Natural killer cell (primary cell): ENCODE measurements around the gene ADCK1. TPM values are rescaled to one million over a fixed set of nuclear protein-coding genes. Genes with fewer than 3 reads are reported as not detected.

Experiments
- ATAC-seq, 3 donors: fragments of 150-1000 bp in 2 of 3; fragments of 200-7000 bp in 1 of 3; cut with Tn5 transposase; 1 replicate in 1 of 3; 2 replicates in 2 of 3; pipeline ENCODE4 v1.10.0; 2021; ENCODE audit warnings: mild to moderate bottlenecking in 2 of 3, moderate library complexity in 2 of 3
- DNase-seq, 2 donors: peaks; one replicate each; pipeline versions ENCODE4 v3.0.0 to v3.0.0-alpha.2; 2013 to 2021; ENCODE audit warnings: mixed read lengths in 1 of 2
- H3K27ac ChIP-seq: one replicate; pipeline ENCODE4 v1.5.1; 2013; ENCODE audit warnings: mild to moderate bottlenecking, low read length
- H3K27me3 ChIP-seq: one replicate; pipeline ENCODE4 v1.6.1; 2013; ENCODE audit warnings: low read length; ENCODE audit not compliant: control insufficient read depth, insufficient read depth
- H3K36me3 ChIP-seq: one replicate; pipeline ENCODE4 v1.6.1; 2013; ENCODE audit warnings: low read length; ENCODE audit not compliant: control insufficient read depth, insufficient read depth
- H3K4me1 ChIP-seq: one replicate; pipeline ENCODE4 v1.6.1; 2013; ENCODE audit warnings: low read length; ENCODE audit not compliant: control insufficient read depth, insufficient read depth
- H3K4me3 ChIP-seq: one replicate; pipeline ENCODE4 v1.5.1; 2013; ENCODE audit warnings: low read length
- H3K9me3 ChIP-seq: one replicate; pipeline ENCODE4 v1.6.1; 2013; ENCODE audit warnings: low read length; ENCODE audit not compliant: control insufficient read depth, insufficient read depth
- H3K27ac Mint-ChIP-seq, 2 donors: one replicate each; pipeline ENCODE4 v1.8.0; 2022; ENCODE audit warnings: mild to moderate bottlenecking in 2 of 2, mixed read lengths in 2 of 2, moderate library complexity in 1 of 2
- H3K27me3 Mint-ChIP-seq, 2 donors: one replicate each; pipeline ENCODE4 v1.8.0; 2022; ENCODE audit warnings: low read depth in 2 of 2, mixed read lengths in 2 of 2
- H3K36me3 Mint-ChIP-seq: one replicate; pipeline ENCODE4 v1.8.0; 2022; ENCODE audit warnings: mixed read lengths
- H3K4me1 Mint-ChIP-seq, 2 donors: one replicate each; pipeline ENCODE4 v1.8.0; 2022; ENCODE audit warnings: mixed read lengths in 2 of 2
- H3K4me3 Mint-ChIP-seq: one replicate; pipeline ENCODE4 v1.8.0; 2022; ENCODE audit warnings: mild to moderate bottlenecking, moderate library complexity, mixed read lengths
- H3K9me3 Mint-ChIP-seq, 2 donors: one replicate each; pipeline ENCODE4 v1.8.0; 2022; ENCODE audit warnings: mixed read lengths in 2 of 2
- CTCF ChIP-seq: fragments of 200-600 bp; IDR thresholded peaks from one replicate; pipeline ENCODE4 v1.8.0; 2022; ENCODE audit warnings: antibody characterized with exemption
- WGBS: methylation state at CpG from one replicate; pipeline ENCODE4 v1.1.7; 2013; ENCODE audit warnings: missing lambda C conversion rate; ENCODE audit not compliant: insufficient coverage; 5-methylcytosine and 5-hydroxymethylcytosine counted together
- intact Hi-C: fragments of 100-400 bp; cut with micrococcal nuclease; formaldehyde crosslinking; loops from one replicate; pipeline ENCODE4 v1.14.2; 2022
- total RNA-seq, 4 donors: library from RNA; stranded (reverse); fragments of 120-200 nt in 1 of 4; gene quantifications; one replicate each; pipeline versions ENCODE4 v1.2.3 to v1.2.4, GENCODE V29; 2013 to 2022

Gene ADCK1
- total RNA-seq, 3 donors from 2014 or later (not counting 1 experiment from before 2014, with no cell fraction given) = 8.0 to 9.2 (median 8.5) TPM

- Mint-ChIP-seq H3K27me3 (no peaks in the 10 kb centered on the region), H3K9me3 (no peaks in the 10 kb centered on the region), H3K27ac (no peak overlapping the region), H3K4me1 (peaks cover under 1 to 2% of the 10 kb centered on the region in 2 donors), H3K4me3 (no peak overlapping the region), H3K36me3 (no peaks in the 10 kb centered on the region)
- H3K36me3 ChIP-seq = no peaks in the 10 kb centered on the region
- ATAC-seq (no peak), DNase-seq (no peak)
- H3K4me1 ChIP-seq = no peaks in the 10 kb centered on the region
- 80% methylated on average over 11 of the region's 11 CpGs for WGBS
- no peak overlapping the region for H3K4me3 ChIP-seq
- no peak for TF ChIP-seq CTCF
- no peaks in the 10 kb centered on the region for H3K9me3 ChIP-seq
- H3K27me3 ChIP-seq = no peaks in the 10 kb centered on the region
- no peak overlapping the region for H3K27ac ChIP-seq
- intact Hi-C loops = no loop called here
Observed at GRCh38 chr14:77923131-77923936, 123.4 kb downstream of the ADCK1 start.

- Mint-ChIP-seq H3K27me3 (no peaks in the 10 kb centered on the region), H3K36me3 (no peaks in the 10 kb centered on the region), H3K9me3 (no peaks in the 10 kb centered on the region), H3K27ac (no peak overlapping the region), H3K4me3 (no peak overlapping the region), H3K4me1 (no peaks in the 10 kb centered on the region)
- TF ChIP-seq CTCF = no peak
- Histone ChIP-seq H3K27ac (no peak overlapping the region), H3K27me3 (no peaks in the 10 kb centered on the region), H3K36me3 (no peaks in the 10 kb centered on the region), H3K4me1 (no peaks in the 10 kb centered on the region), H3K4me3 (no peak overlapping the region), H3K9me3 (no peaks in the 10 kb centered on the region)
- 96% methylated on average over 19 of the region's 22 CpGs for WGBS
- intact Hi-C loops = no loop called here
- DNase-seq (no peak), ATAC-seq (no peak)
Observed at GRCh38 chr14:77924141-77924948, 124.4 kb downstream of the ADCK1 start.

- no peaks in the 10 kb centered on the region for H3K4me1 ChIP-seq
- no peak for TF ChIP-seq CTCF
- H3K9me3 ChIP-seq = no peaks in the 10 kb centered on the region
- no peaks in the 10 kb centered on the region for H3K27me3 Mint-ChIP-seq
- H3K36me3 ChIP-seq = no peaks in the 10 kb centered on the region
- no peaks in the 10 kb centered on the region for H3K4me1 Mint-ChIP-seq
- H3K9me3 Mint-ChIP-seq = no peaks in the 10 kb centered on the region
- H3K27ac ChIP-seq = no peak overlapping the region
- no peaks in the 10 kb centered on the region for H3K27me3 ChIP-seq
- ATAC-seq (no peak), DNase-seq (no peak)
- no peaks in the 10 kb centered on the region for H3K36me3 Mint-ChIP-seq
- no peak overlapping the region for H3K27ac Mint-ChIP-seq
- H3K4me3 ChIP-seq = no peak overlapping the region
- WGBS = 94% methylated on average over 9 of the region's 9 CpGs
- H3K4me3 Mint-ChIP-seq = no peak overlapping the region
- intact Hi-C loops = no loop called here
Observed at GRCh38 chr14:77926942-77927341, 127.0 kb downstream of the ADCK1 start.
